Gastroesophageal sphincter (tissue), 4 donors: ENCODE data around the gene INO80B. TPM values are rescaled to one million over a fixed set of nuclear protein-coding genes. Genes with fewer than 3 reads are reported as not detected.

ENCODE experiments used
- ATAC-seq: fragments of 150-250 bp; one replicate; pipeline ENCODE4 v1.9.1; 2016; ENCODE audit warnings: mild to moderate bottlenecking, moderate library complexity
- H3K27ac ChIP-seq, 4 donors: fragments of 200-600 bp; sonication (generic) in 3 of 4; 1 replicate in 3 of 4; 2 replicates in 1 of 4; pipeline ENCODE4 v1.5.1; 2016 to 2019
- H3K27me3 ChIP-seq: fragments of 200-600 bp; sonication (generic); one replicate; pipeline ENCODE4 v1.5.1; 2019
- H3K36me3 ChIP-seq, 2 donors: fragments of 200-600 bp; sonication (generic); one replicate each; pipeline ENCODE4 v1.5.1; 2019; ENCODE audit warnings: control low read depth in 1 of 2
- H3K4me1 ChIP-seq, 3 donors: fragments of 200-600 bp; sonication (generic); 1 replicate in 2 of 3; 2 replicates in 1 of 3; pipeline ENCODE4 v1.5.1; 2016 to 2019; ENCODE audit warnings: control low read depth in 2 of 3
- H3K4me3 ChIP-seq, 2 donors: fragments of 200-600 bp; sonication (generic); one replicate each; pipeline ENCODE4 v1.5.1; 2019; ENCODE audit warnings: mild to moderate bottlenecking in 1 of 2, moderate library complexity in 1 of 2
- H3K9me3 ChIP-seq, 3 donors: fragments of 200-600 bp; sonication (generic); one replicate each; pipeline ENCODE4 v1.5.1; 2017 to 2019; ENCODE audit warnings: control low read depth in 2 of 3
- CTCF ChIP-seq, 4 experiments: fragments of 200-600 bp in 2 of 4; fragments of 450-650 bp in 2 of 4; sonication (generic) in 1 of 4; IDR thresholded peaks; one replicate each; pipeline ENCODE4 v1.5.1; 2017 to 2019; ENCODE audit warnings: antibody characterized with exemption in 4 of 4, mild to moderate bottlenecking in 2 of 4, moderate library complexity in 2 of 4
- EP300 ChIP-seq: sonication (generic); formaldehyde crosslinking; IDR thresholded peaks from one replicate; pipeline ENCODE4 v1.6.1; 2017; ENCODE audit warnings: antibody characterized with exemption, mild to moderate bottlenecking
- POLR2A ChIP-seq, 2 donors: fragments of 450-650 bp; IDR thresholded peaks; one replicate each; pipeline ENCODE4 v1.6.1; 2017; ENCODE audit warnings: antibody characterized with exemption in 2 of 2, mild to moderate bottlenecking in 2 of 2, moderate library complexity in 1 of 2
- POLR2AphosphoS5 ChIP-seq: sonication (generic); formaldehyde crosslinking; IDR thresholded peaks from one replicate; pipeline ENCODE4 v1.6.1; 2017; ENCODE audit warnings: antibody characterized with exemption
- WGBS, 2 donors: methylation state at CpG; one replicate each; pipeline ENCODE4 v1.1.5; 2018; ENCODE audit warnings: low coverage in 1 of 2; 5-methylcytosine and 5-hydroxymethylcytosine counted together
- total RNA-seq, 4 donors: library from RNA; depleted of rRNA; stranded (reverse); fragments of >200 nt; gene quantifications; one replicate each; pipeline ENCODE4 v1.1.0, GENCODE V29; 2016

The INO80B gene
- total RNA-seq, 4 donors from 2014 or later: 14.3 to 26.4 (median 19.2) TPM

- no peak for ATAC-seq
- Histone ChIP-seq H3K4me1 (peaks cover 0 to 8% (median 2%) of the 10 kb centered on the region in 3 donors), H3K36me3 (peaks cover 0 to 95% of the 10 kb centered on the region in 2 donors), H3K9me3 (no peaks in the 10 kb centered on the region), H3K4me3 (no peak overlapping the region), H3K27me3 (no peaks in the 10 kb centered on the region), H3K27ac (no peak overlapping the region)
- no peak for TF ChIP-seq EP300
- no peak for TF ChIP-seq POLR2A (IDR thresholded peaks at IDR 0.05)
- no peak for TF ChIP-seq CTCF (IDR thresholded peaks at IDR 0.05)
- no peak for TF ChIP-seq POLR2AphosphoS5
- WGBS, 2 donors: 88 to 92% methylated on average over 5 to 6 of the region's 9 CpGs
Measured at GRCh38 chr2:74488643-74489481, 34.0 kb downstream of the INO80B start.

GRCh38 chr2:74489906-74490305, 35.0 kb downstream of the INO80B start:
- Histone ChIP-seq H3K36me3 (peaks cover 0 to 100% of the 10 kb centered on the region in 2 donors), H3K27me3 (no peaks in the 10 kb centered on the region), H3K27ac (no peak overlapping the region), H3K4me1 (no peaks in the 10 kb centered on the region), H3K4me3 (no peak overlapping the region), H3K9me3 (no peaks in the 10 kb centered on the region)
- ATAC-seq: no peak
- WGBS, 2 donors: 88% methylated on average over 1 of the region's 9 CpGs; no CpG with 5 or more reads in 1 of the 2 donors
- no peak for TF ChIP-seq EP300
- TF ChIP-seq POLR2AphosphoS5: no peak
- no peak for TF ChIP-seq POLR2A (IDR thresholded peaks at IDR 0.05)
- no peak for TF ChIP-seq CTCF (IDR thresholded peaks at IDR 0.05)

GRCh38 chr2:74491648-74492544, 37.0 kb downstream of the INO80B start:
- ATAC-seq: no peak

GRCh38 chr2:74493546-74493945, 38.7 kb downstream of the INO80B start:
- H3K4me3 ChIP-seq: no peak overlapping the region
- TF ChIP-seq CTCF (IDR thresholded peaks at IDR 0.05) (no peak), POLR2AphosphoS5 (no peak), EP300 (no peak), POLR2A (IDR thresholded peaks at IDR 0.05) (no peak)
- H3K9me3 ChIP-seq: no peaks in the 10 kb centered on the region
- peaks cover 0 to 14% (median 12%) of the 10 kb centered on the region in 3 donors for H3K4me1 ChIP-seq
- WGBS, 2 donors: 68 to 86% methylated on average over 3 of the region's 3 CpGs
- ATAC-seq: no peak
- peaks cover 21% of the 10 kb centered on the region for H3K27me3 ChIP-seq
- H3K27ac ChIP-seq: no peak overlapping the region
- H3K36me3 ChIP-seq: peaks cover 0 to 65% of the 10 kb centered on the region in 2 donors

More at GRCh38 chr2:74491648-74492544, 37.0 kb downstream of the INO80B start:
- TF ChIP-seq POLR2A (IDR thresholded peaks at IDR 0.05) (no peak), POLR2AphosphoS5 (no peak), CTCF (IDR thresholded peaks at IDR 0.05) (no peak), EP300 (no peak)
- H3K36me3 ChIP-seq: peaks cover 0 to 81% of the 10 kb centered on the region in 2 donors
- no peaks in the 10 kb centered on the region for H3K4me1 ChIP-seq
- peaks cover 4% of the 10 kb centered on the region for H3K27me3 ChIP-seq
- H3K9me3 ChIP-seq: no peaks in the 10 kb centered on the region
- H3K27ac ChIP-seq: no peak overlapping the region
- no peak overlapping the region for H3K4me3 ChIP-seq
- WGBS, 2 donors: 81 to 92% methylated on average over 6 of the region's 12 CpGs
